Activated CD8-positive, alpha-beta memory T cell treated with anti-CD3 and anti-CD28 coated beads, Interleukin-2, amount 50 U/mL, for 4 hours (primary cell): ENCODE data around the gene BTBD9.

Source experiments
- DNase-seq: peaks from one replicate; pipeline ENCODE4 v3.0.0-alpha.2; 2020

The BTBD9 gene

GRCh38 chr6:38272222-38272621 is 367.5 kb downstream of the BTBD9 start:
- DNase-seq: no peak

DNA sequence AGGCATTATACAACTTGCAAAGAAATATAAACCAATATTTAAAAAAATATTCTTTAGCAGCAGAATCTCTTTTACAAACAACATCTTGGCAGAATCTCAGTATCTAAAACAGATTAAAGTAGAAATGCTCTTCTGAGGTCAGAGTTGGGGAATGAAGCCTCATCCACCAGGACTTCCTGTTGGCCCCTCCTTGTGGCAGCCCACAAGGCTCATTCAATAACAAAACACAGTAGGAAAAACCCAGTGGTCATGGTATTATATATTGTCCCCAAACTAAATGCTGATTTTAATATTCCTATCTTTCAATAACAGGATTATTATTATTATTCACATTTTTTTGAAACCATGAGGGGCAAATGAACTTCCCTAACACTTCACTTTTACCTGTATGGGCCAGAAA is 368.6 kb downstream of the BTBD9 start:
- DNase-seq: no peak

- no peak for DNase-seq
These were observed 369.4 kb downstream of the BTBD9 start for GRCh38 chr6:38270367-38270766.

GRCh38 chr6:38269461-38270172 is 370.1 kb downstream of the BTBD9 start:
- no peak for DNase-seq

DNA sequence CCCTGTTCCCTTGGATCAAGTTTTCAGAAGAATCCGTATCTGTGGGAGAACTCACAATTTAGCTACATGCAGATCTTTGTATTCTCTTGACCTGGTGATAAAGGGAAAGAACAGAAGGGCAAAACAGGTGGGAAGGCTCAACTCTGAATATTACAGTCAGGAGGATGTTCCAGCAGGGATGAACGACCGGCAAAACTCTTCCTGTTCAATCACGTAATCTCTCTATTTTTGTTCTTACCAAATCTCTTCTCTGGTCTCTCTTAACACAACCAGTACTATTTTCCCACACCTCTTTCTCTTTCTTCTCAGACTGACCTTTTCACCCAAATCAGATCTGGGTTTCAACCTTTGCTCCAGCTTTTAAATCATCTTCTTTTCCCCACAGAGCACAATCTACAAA is 371.4 kb downstream of the BTBD9 start:
- DNase-seq: no peak

- DNase-seq: no peak
These were observed 372.8 kb downstream of the BTBD9 start for GRCh38 chr6:38266921-38267354.

GRCh38 chr6:38264605-38265004 is 375.1 kb downstream of the BTBD9 start:
- DNase-seq: no peak

GRCh38 chr6:38262609-38263008 is 377.1 kb downstream of the BTBD9 start:
- DNase-seq: no peak

DNA sequence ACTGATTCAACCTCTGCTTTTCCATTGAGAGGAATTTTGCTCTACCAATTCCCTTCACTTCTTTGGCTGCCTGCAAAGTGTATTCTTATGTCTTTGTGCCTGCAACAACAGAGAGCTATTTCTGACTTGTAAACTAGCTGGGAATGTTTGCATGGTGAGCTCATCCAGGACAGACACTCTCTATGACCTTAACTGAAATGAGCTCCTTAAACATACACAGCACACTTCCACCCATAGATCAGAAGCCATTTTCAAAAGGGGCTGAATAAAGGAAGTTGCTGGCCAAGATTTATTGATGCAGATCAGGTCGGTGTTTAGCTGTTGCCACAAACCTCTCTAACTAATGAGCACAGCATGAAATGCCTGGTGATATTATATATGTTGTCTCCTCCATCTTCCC is 377.7 kb downstream of the BTBD9 start:
- DNase-seq: no peak

DNA sequence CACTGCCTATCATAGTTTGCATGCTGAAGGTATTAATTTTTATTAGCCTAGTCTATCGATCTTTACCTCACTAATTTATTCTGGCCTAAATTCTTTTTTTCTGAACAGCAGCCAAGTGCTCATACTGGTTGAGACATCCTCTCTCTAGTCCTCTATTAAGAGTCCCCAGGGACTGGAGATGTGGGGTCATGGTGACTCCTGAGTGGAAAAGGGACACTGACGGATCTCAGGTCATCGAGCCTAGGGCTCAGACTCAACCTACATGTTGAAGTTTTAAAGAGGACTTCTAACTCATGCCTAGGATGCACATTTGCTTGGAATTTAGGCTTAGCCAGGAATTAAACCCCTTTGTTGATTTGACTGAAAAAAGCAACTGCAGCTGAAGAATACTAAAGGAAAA is 378.1 kb downstream of the BTBD9 start:
- DNase-seq: no peak

DNA sequence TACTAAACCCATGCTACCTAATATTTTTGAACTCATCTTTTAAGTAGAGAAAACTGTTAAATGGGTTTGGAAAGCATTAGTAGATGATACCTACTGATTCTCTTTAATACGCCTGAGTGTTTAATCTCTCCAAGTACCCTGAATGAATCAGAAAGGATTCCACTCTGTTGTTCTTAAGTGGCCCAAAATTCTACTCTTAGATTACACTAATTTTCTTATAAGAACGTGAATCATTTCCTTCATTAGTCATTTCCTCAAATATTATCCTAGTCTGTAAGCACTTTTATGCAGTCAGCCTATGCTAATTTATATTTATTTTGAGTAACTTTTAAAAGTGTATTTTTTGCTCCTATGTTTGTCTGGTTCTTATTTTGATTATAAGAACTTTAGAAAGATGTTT is 380.0 kb downstream of the BTBD9 start:
- DNase-seq: no peak

DNA sequence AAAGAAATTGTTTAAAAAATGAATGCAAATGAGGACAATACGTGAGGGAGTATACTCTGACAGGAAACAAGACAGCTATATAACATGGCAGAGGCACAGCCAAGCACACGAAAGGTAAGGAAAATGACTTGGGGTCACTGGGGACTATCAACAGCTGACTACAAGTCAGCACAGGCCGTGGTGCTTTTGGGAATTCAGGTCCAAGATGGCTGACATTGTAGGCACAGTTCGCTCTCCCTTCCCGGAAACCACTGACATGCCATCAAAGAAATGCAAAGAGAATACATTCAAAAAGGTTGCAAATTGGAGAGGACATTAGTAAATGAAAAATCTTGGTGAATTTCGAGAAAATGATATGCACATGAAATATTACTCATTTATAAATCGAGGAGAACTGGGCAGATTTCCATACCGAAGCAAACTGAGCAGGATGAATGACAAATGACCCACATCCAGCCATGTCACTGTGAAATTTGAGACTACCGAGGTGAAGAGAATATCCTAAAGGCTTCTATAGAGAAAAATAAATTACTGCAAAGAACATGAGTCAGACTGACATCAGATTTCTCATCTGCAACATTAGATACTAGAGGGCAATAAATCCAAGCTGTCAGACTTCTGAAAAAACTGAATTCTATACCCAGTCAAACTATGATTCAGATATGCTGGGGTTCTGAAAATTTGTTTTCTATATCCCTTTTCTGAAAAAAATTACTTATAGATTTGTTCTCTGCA is 391.1 kb downstream of the BTBD9 start:
- DNase-seq: no peak

DNA sequence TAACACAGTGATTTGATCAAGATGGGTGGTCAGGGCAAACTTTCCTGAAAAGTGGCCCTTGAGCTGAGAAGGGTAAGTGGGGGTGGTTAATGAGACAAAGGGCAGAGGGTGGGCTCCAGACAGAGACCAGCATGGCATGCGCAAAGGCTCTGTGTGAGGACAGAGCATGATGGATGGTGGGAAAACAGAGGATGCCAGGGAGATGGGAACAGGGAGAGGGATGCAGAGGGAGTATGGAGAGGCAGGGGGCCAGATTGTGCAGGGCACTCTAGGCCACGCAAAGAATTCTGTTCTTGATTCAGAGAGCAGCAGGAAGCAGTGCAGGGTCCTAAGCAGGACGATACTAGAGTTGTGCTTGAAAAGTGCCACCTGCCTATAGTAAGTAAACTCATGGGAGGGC is 394.4 kb downstream of the BTBD9 start:
- no peak for DNase-seq

DNA sequence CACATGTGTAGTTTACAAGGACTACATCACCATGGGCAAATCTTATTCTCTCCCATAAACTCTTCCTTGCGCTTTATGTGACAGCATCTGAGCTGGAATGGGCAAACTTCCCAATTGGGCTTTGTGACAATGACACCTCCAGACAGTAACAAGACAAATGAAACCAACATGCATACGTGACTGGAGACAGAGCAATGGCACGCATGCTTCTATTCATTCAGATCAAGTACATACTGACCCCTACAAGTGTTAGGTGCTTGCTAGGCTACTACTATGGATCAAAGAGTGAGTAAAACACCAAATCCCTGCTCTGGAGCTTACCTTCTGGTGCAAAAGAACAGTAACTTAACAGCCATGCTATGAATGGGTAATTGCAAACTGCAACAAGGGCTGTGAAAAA is 394.9 kb downstream of the BTBD9 start:
- no peak for DNase-seq

DNA sequence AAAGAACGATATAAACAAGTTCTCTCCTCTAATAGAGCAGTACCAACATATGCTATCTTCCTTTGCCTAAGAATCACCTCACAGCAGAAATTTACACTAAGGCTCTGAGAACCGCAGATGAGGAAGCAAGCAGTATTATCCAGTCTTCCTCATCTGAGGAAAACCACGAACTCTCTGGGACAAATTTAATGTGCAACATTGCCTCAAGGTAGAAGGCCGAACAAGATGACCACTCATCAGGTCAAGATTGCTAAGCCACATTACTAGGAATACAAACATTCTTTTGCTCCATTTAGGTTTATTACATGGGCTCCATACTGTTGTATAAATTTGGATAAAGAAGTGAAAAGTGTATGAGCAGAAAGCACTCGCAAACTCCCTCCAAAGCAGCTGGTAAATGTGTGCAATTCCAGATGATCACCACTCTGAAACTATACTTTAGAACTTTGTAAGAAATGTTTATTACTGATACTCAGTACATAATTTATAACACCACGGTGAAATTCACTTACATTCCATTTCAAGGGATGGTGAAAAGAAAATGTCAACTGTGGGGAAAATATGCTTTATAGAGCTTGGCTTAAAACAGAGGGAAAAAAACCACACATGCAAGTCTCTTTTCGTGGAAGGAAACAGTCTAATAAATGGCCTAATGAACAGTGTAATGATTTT is 398.4 kb downstream of the BTBD9 start:
- no peak for DNase-seq

DNA sequence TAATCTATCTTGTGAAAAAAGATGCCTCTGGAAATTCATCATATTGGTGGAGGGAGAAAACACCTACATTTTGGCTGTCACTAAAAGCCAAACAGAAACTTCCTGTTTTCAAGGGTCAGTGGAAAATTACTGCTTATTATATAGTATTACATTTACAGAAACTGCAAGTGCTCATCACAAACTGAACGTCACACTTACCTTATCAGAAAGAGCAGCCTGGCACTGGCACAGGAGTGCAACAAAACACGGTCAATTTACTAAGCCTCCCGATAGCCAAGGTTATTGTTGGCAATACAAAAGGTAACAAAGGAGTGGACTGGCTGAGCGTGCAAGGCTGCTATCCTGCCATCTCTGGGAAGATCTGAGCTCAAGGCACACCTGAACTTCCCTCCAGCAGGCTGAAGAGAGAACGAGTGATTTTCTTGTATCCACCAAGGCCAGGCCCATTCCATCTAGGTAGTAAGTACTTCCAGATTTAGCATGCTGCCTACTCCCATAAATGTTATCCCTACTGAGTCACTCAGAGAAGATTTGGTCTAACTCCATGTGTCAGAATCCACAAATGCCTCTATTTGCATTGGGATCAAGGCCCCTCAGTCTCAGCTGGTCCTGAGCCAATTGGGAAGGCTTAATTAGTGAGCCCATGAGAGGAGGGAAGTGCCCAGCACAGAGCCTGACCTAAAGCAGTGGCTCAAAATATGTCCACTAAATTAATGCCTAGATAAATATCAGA is 399.8 kb downstream of the BTBD9 start:
- no peak for DNase-seq

- no peak for DNase-seq
These were observed 403.1 kb downstream of the BTBD9 start for GRCh38 chr6:38236631-38237030.

DNA sequence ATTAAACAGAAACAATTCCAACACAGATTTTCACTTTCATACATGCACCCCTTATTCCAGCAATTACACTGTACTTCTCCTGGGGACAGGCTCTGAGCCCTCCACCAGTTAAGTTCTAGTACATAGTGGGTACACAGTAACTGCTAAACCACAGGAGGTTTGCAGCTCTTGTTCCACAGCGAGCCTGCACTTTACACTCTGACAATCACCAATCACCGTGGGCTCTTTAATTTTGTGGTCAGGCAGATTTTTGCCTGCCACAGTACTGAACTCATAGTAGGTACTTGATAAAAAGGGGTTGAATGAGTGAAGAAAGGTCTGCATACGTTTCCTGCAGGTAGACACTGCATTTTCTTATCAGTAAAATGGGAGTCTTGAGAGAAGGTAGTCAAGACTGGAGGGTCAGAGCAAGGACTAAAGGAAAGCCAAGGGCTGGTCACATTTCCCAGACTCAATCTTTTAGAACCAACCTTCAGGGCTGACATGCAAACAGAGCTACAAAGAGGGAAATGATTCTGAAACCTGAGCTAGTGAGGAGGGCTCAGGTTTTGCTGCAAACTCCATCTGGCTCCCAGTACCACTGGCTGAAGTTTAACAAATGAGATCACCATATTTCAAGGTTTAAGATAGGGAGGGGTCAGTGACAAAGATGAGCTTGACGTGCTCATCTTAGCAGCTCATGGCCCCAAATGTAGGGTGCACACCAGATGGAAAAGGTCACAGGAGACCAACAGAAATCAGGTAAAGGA is 404.6 kb downstream of the BTBD9 start:
- no peak for DNase-seq

DNA sequence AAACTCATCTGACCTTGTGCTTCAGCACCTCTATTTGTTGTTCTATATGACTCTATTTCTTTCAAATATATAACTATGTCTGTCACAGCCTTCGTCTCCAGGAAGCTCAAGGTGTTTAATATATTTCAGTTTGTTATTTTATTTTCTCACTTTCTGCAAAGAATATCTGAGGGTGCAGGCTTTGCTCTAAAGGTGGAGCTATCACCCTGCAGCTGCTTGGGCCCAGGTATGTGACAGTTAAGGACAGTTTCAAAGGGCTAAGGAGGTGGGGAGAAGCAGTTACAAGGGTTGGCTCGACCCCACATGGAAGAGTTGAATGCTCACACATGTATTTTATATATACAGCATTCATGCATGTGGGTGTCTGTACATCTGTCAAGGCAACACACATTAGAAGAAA is 405.6 kb downstream of the BTBD9 start:
- DNase-seq: no peak

DNA sequence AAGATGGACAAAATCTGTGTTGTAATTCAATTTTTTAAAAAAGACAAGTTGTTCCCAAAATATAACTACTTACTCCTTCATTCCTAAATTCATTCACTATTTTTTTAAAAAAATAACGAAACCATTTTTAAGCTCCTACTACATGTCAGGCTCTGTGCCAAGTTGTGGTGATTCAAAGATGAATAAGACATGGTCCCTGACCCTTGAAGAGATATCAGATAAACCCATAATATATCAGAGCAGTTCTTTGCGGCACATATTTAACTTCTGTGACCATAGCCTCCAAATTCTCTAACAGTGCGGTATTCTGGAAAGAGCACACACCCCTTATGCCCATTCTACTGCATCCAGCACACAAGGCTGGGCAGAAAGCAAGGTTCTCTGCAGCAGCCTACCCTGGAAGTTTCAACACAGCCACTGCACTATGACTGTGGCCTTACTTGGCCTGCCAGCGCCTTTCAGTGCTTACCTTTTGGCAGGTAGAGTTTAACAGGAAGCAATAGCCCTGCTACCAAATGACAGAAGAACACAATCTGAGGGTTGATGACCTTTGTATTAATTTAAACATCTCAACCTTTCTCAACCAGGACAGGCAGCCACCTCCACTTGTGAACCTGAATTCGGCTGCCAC is 406.5 kb downstream of the BTBD9 start:
- DNase-seq: no peak

GRCh38 chr6:38225766-38226165 is 414.0 kb downstream of the BTBD9 start:
- no peak for DNase-seq

GRCh38 chr6:38221251-38221650 is 418.5 kb downstream of the BTBD9 start:
- DNase-seq: no peak
